GM12878 (cell line): ENCODE results near the gene TMED6. TPM values are rescaled to one million over a fixed set of nuclear protein-coding genes. Genes with fewer than 3 reads are reported as not detected.
"Not testable (repeated sequence)": the region's sequence is repeated elsewhere in the genome, so short reads cannot be mapped to it uniquely, and the experiment has no call there.

Source experiments
- ATAC-seq: fragments of 200-7000 bp; cut with Tn5 transposase; 3 replicates; pipeline ENCODE4 v1.9.1; 2020; ENCODE audit warnings: mild to moderate bottlenecking, moderate library complexity
- BruUV-seq: library from RNA; stranded (reverse); fragments of 400-500 nt; replicated peaks from 2 replicates; lab custom pipeline; 2021; lab: Mats Ljungman, UMichigan
- CTCF ChIA-PET: fragments of 300-600 bp; sonication (Branson Sonifier 250); formaldehyde crosslinking; extraction: SDS; loops from one replicate; lab custom pipeline; 2021; ENCODE audit warnings: inconsistent platforms; lab: Yijun Ruan, JAX
- POLR2A ChIA-PET: fragments of 350-600 bp; formaldehyde crosslinking; extraction: SDS; loops from one replicate; lab custom pipeline; 2021; ENCODE audit warnings: inconsistent platforms; lab: Charles Lee
- RAD21 ChIA-PET: fragments of 300-600 bp; sonication (Branson Sonifier 250); formaldehyde crosslinking; loops from one replicate; lab custom pipeline; 2023; ENCODE audit warnings: antibody characterized with exemption; ENCODE audit not compliant: unreplicated experiment; lab: Charles Lee
- SMC1A ChIA-PET: fragments of 300-600 bp; sonication (Branson Sonifier 250); formaldehyde crosslinking; loops from one replicate; lab custom pipeline; 2023; ENCODE audit not compliant: unreplicated experiment, uncharacterized antibody; lab: Charles Lee
- DNase-seq: peaks from one replicate; pipeline ENCODE4 v3.0.0-alpha.2; 2011; ENCODE audit warnings: low read depth, low spot score
- FAIRE-seq: peaks from 3 replicates; lab custom pipeline; 2011; peaks lifted over from hg19 to GRCh38; lab: Jason Lieb, UNC
- H2AFZ ChIP-seq: 2 replicates; pipeline ENCODE4 v1.6.0; 2011; ENCODE audit warnings: low read depth, low read length, control low read depth; ENCODE audit not compliant: control insufficient read depth
- H3K27ac ChIP-seq: 2 replicates; pipeline ENCODE4 v1.5.1; 2011; ENCODE audit warnings: control low read depth; ENCODE audit not compliant: control insufficient read depth, insufficient read depth
- H3K27me3 ChIP-seq, 2 experiments: replicated peaks in 1 of 2; 2 replicates each; pipeline versions ENCODE4 v1.6.0 to v1.6.1; 2011; ENCODE audit warnings: low read length in 1 of 2; ENCODE audit not compliant: control insufficient read depth in 2 of 2, insufficient read depth in 2 of 2
- H3K36me3 ChIP-seq, 2 experiments: 2 replicates each; pipeline ENCODE4 v1.5.1; 2011; ENCODE audit warnings: low read length in 1 of 2; ENCODE audit not compliant: control insufficient read depth in 2 of 2, insufficient read depth in 2 of 2
- H3K4me1 ChIP-seq: 2 replicates; pipeline ENCODE4 v1.6.1; 2011; ENCODE audit warnings: mild to moderate bottlenecking, low read length, moderate library complexity, mixed read lengths; ENCODE audit not compliant: control insufficient read depth, insufficient read depth
- H3K4me2 ChIP-seq: 2 replicates; pipeline ENCODE4 v1.6.0; 2011; ENCODE audit warnings: control low read depth; ENCODE audit not compliant: control insufficient read depth, insufficient read depth
- H3K4me3 ChIP-seq: fragments of 200-600 bp; sonication (generic); 2 replicates; pipeline ENCODE4 v1.5.1; 2016
- H3K79me2 ChIP-seq: 2 replicates; pipeline ENCODE4 v1.6.0; 2011; ENCODE audit warnings: low read length; ENCODE audit not compliant: control insufficient read depth, insufficient read depth
- H3K9ac ChIP-seq: 2 replicates; pipeline ENCODE4 v1.8.0; 2011; ENCODE audit warnings: low read length, control low read depth, mixed read lengths; ENCODE audit not compliant: control insufficient read depth, insufficient read depth
- H3K9me3 ChIP-seq: replicated peaks from 3 replicates; pipeline ENCODE4 v1.5.1; 2011; ENCODE audit warnings: mild to moderate bottlenecking, low read length; ENCODE audit not compliant: control insufficient read depth, insufficient read depth
- H4K20me1 ChIP-seq: 2 replicates; pipeline ENCODE4 v1.6.0; 2011; ENCODE audit not compliant: control insufficient read depth, insufficient read depth
- BMI1 ChIP-seq: fragments of 450-650 bp; IDR thresholded peaks from 2 replicates; pipeline ENCODE4 v1.6.1; 2016; ENCODE audit warnings: mild to moderate bottlenecking, moderate library complexity, borderline replicate concordance
- EGR1 ChIP-seq, 2 experiments: IDR thresholded peaks; 1 replicate in 1 of 2; 2 replicates in 1 of 2; pipeline ENCODE4 v1.6.1; 2011 to 2012; ENCODE audit warnings: low read depth in 2 of 2, low read length in 2 of 2, borderline replicate concordance in 1 of 2, mild to moderate bottlenecking in 1 of 2, moderate library complexity in 1 of 2
- MEF2B ChIP-seq: fragments of 450-650 bp; IDR thresholded peaks from 2 replicates; pipeline ENCODE4 v1.6.1; 2018; ENCODE audit warnings: mild to moderate bottlenecking, moderate library complexity; ENCODE audit not compliant: partially characterized antibody, poor library complexity, severe bottlenecking
- RELA ChIP-seq: fragments of 450-650 bp; IDR thresholded peaks from 2 replicates; pipeline ENCODE4 v1.8.0; 2014; ENCODE audit warnings: borderline replicate concordance; ENCODE audit not compliant: partially characterized antibody
- SREBF1 ChIP-seq: IDR thresholded peaks from 2 replicates; pipeline ENCODE4 v1.6.1; 2012; ENCODE audit warnings: mild to moderate bottlenecking, low read length
- WGBS: methylation state at CpG from one replicate; pipeline ENCODE4 v1.1.6; 2016; ENCODE audit warnings: low lambda C conversion rate; ENCODE audit not compliant: insufficient replicate concordance, insufficient coverage; ENCODE audit errors: missing lambda C conversion rate; 5-methylcytosine and 5-hydroxymethylcytosine counted together
- in situ Hi-C: fragments of 300-500 bp; cut with MboI; formaldehyde crosslinking; loops from 9 replicates; pipeline ENCODE4 v1.14.3; 2018; ENCODE audit warnings: mixed read lengths
- intact Hi-C: fragments of 100-400 bp; cut with micrococcal nuclease; formaldehyde crosslinking; loops from one replicate; pipeline ENCODE4 v1.14.2; 2022; ENCODE audit not compliant: unreplicated experiment
- polyA plus RNA-seq, 11 experiments: library from polyadenylated mRNA; depleted of rRNA in 4 of 11; unstranded in 6 of 11; stranded (reverse) in 5 of 11; fragments of >200 nt; fragmentation: Nextera tagmentation in 4 of 11; fragmentation: Illumina TruSeq in 1 of 11; extraction: Ambion mirVana in 4 of 11; extraction: Trizol in 1 of 11; gene quantifications; 1 replicate in 1 of 11; 2 replicates in 10 of 11; pipeline versions ENCODE4 v1.2.1 to v1.2.3, GENCODE V29; 2011 to 2016; ENCODE audit warnings: inconsistent platforms in 2 of 11, missing spikeins in 2 of 11, low read depth in 1 of 11
- total RNA-seq, 4 experiments: library from RNA; depleted of rRNA in 3 of 4; stranded (reverse); fragments of >200 nt in 3 of 4; fragmentation: Illumina TruSeq in 1 of 4; extraction: Trizol in 1 of 4; gene quantifications; 2 replicates each; pipeline versions ENCODE4 v1.2.1 to v1.2.3, GENCODE V29; 2013 to 2021
- TF ChIP-seq, protein P1 (sequence below): IDR thresholded peaks from 2 replicates; pipeline ENCODE4 v1.6.1; 2011; ENCODE audit warnings: mild to moderate bottlenecking, low read depth, low read length, moderate library complexity; ENCODE audit not compliant: insufficient replicate concordance

Gene TMED6
- total and polyA plus RNA-seq, 10 of the 15 experiments (the other 5 are each of a cell fraction or from before 2014, with no cell fraction given): 0.27 to 1.7 (median 0.78) TPM

DNA sequence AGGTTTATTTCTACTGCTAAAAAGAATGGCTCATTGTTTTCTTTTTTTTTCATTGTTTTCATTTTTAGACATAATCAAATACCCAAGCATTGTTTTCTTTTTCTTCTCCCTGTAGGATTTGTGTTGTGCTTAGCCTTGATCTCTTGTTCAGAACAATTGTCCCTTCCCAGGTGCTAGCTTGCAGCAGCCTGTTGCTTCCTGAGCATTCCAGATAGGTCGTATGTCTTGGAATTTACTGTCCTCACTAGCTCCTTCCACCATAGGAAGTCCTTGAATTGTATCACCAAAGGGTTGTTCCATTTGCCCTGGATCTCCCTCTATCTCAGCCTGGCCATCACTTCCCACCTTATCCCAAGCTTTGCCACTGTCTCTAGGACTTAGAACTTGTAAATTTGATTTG, 50.4 kb downstream of the TMED6 start:
- 100% methylated on average over 1 of the region's 1 CpG for WGBS

DNA sequence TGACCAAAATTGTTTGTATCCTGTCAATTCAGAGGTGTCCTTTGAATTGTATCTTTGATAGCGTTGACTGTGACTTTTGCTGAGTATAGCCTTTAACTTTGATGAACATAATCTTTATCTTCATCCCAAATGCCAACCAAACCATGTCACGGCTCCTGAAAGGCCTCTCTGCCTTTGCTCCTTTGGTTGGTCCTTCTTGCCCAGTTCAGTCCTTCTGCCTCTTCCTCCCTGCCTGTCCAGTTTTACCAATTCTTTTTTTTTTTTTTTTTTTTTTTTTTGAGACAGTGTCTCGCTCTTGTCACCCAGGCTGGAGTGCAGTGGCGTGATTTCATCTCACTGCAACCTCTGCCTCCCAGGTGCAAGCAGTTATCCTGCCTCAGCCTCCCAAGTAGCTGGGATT, 53.3 kb downstream of the TMED6 start:
- H3K9me3 ChIP-seq: no peaks in the 10 kb centered on the region
- H3K79me2 ChIP-seq: no peaks in the 10 kb centered on the region
- no peaks in the 10 kb centered on the region for H3K4me1 ChIP-seq
- no peak for ATAC-seq
- H3K9ac ChIP-seq: no peak overlapping the region
- 94% methylated on average over 2 of the region's 4 CpGs for WGBS
- SMC1A ChIA-PET: no interaction called here
- BruUV-seq: no TSS peak
- DNase-seq: no peak
- intact Hi-C loops (no loop called here), in situ Hi-C loops (no loop called here)
- POLR2A ChIA-PET: no interaction called here
- TF ChIP-seq EGR1 (IDR thresholded peaks at IDR 0.05; ENCODE audit: borderline replicate concordance in 1 of 2, low read depth in 2 of 2, low read length in 2 of 2): no peak
- no peak for FAIRE-seq
- CTCF ChIA-PET: interaction anchor here (2.0 kb wide), 1 partner anchor 10 kb away, joined by 6 read pairs; no protein-coding TSS in a partner anchor
- no peak overlapping the region for H3K4me2 ChIP-seq
- no peak overlapping the region for H3K27ac ChIP-seq
- H4K20me1 ChIP-seq: no peaks in the 10 kb centered on the region
- no peaks in the 10 kb centered on the region for H3K27me3 ChIP-seq
- H2AFZ ChIP-seq: no peak overlapping the region
- H3K4me3 ChIP-seq: no peak overlapping the region
- H3K36me3 ChIP-seq: peaks cover 0 to 10% of the 10 kb centered on the region in 2 experiments; a peak in 3 of 4 replicates
- RAD21 ChIA-PET: no interaction called here

More for the DNA sequence above, 50.4 kb downstream of the TMED6 start:
- Histone ChIP-seq H3K9ac (no peak overlapping the region), H4K20me1 (no peaks in the 10 kb centered on the region), H3K36me3 (peaks cover 0 to 10% of the 10 kb centered on the region in 2 experiments; a peak in 3 of 4 replicates), H2AFZ (no peak overlapping the region), H3K4me3 (no peak overlapping the region), H3K27me3 (no peaks in the 10 kb centered on the region), H3K9me3 (no peaks in the 10 kb centered on the region), H3K4me2 (no peak overlapping the region), H3K27ac (no peak overlapping the region), H3K79me2 (no peaks in the 10 kb centered on the region)
- ChIA-PET POLR2A (interaction anchor here (0.6 kb wide), 1 partner anchor 333 kb away, joined by 4 read pairs; no protein-coding TSS in a partner anchor), CTCF (interaction anchor here (1.3 to 1.5 kb wide), 2 partner anchors 13 to 15 kb away, joined by 5 read pairs; no protein-coding TSS in a partner anchor), RAD21 (no interaction called here), SMC1A (no interaction called here)
- DNase-seq: no peak
- no peak for ATAC-seq
- no peak for FAIRE-seq
- no TSS peak for BruUV-seq
- intact Hi-C loops: no loop called here
- no peak for TF ChIP-seq SREBF1
- no peak for TF ChIP-seq MEF2B
- TF ChIP-seq, protein P1, sequence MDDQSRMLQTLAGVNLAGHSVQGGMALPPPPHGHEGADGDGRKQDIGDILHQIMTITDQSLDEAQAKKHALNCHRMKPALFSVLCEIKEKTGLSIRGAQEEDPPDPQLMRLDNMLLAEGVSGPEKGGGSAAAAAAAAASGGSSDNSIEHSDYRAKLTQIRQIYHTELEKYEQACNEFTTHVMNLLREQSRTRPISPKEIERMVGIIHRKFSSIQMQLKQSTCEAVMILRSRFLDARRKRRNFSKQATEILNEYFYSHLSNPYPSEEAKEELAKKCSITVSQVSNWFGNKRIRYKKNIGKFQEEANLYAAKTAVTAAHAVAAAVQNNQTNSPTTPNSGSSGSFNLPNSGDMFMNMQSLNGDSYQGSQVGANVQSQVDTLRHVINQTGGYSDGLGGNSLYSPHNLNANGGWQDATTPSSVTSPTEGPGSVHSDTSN: no peak
- no peak for TF ChIP-seq BMI1
- TF ChIP-seq RELA: no peak
- TF ChIP-seq, all 136 proteins: peak for 0
- in situ Hi-C loops: no loop called here
- H3K4me1 ChIP-seq: no peaks in the 10 kb centered on the region

DNA sequence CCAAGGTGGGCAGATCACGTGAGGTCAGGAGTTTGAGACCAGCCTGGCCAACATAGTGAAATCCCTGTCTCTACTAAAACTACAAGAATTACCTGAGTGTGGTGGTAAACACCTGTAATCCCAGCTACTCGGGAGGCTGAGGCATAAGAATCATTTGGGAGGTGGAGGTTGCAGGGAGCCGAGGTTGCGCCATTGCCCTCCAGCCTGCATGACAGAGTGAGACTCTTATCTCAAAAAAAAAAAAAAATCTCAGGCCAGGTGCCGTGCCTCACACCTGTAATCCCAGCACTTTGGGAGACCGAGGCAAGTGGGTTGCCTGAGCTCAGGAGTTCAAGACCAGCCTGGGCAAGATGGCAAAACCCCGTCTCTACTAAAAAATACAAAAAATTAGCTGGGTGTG, 54.8 kb downstream of the TMED6 start:
- H2AFZ ChIP-seq, BruUV-seq, H3K4me3 ChIP-seq, H3K4me2 ChIP-seq, H3K27ac ChIP-seq, intact Hi-C loops, H3K9ac ChIP-seq, in situ Hi-C loops, H3K4me1 ChIP-seq, DNase-seq, H3K79me2 ChIP-seq, FAIRE-seq, H4K20me1 ChIP-seq, H3K27me3 ChIP-seq, ATAC-seq, H3K9me3 ChIP-seq: not testable (repeated sequence)
- SMC1A ChIA-PET: interaction anchor here (0.7 kb wide), 1 partner anchor 11 kb away, joined by 3 read pairs; no protein-coding TSS in a partner anchor
- WGBS: 100% methylated on average over 7 of the region's 7 CpGs
- H3K36me3 ChIP-seq: peaks cover 0 to 10% of the 10 kb centered on the region in 2 experiments; a peak in 2 of 4 replicates
- POLR2A ChIA-PET: interaction anchor here (0.6 kb wide), 1 partner anchor 1175 kb away, joined by 4 read pairs; no protein-coding TSS in a partner anchor
- RAD21 ChIA-PET: interaction anchor here (0.6 kb wide), 1 partner anchor 1100 kb away, joined by 3 read pairs; no protein-coding TSS in a partner anchor
- CTCF ChIA-PET: interaction anchor here (0.6 to 2.0 kb wide), 5 partner anchors 9 to 568 kb away, joined by 3 to 6 read pairs (median 4); no protein-coding TSS in a partner anchor
